ENCODE data around the gene HOMER3. TPM values are rescaled to one million over a fixed set of nuclear protein-coding genes. Genes with fewer than 3 reads are reported as not detected.

HOMER3 gene
- total RNA-seq, 1 experiment from 2014 or later = 145 TPM

DNA sequence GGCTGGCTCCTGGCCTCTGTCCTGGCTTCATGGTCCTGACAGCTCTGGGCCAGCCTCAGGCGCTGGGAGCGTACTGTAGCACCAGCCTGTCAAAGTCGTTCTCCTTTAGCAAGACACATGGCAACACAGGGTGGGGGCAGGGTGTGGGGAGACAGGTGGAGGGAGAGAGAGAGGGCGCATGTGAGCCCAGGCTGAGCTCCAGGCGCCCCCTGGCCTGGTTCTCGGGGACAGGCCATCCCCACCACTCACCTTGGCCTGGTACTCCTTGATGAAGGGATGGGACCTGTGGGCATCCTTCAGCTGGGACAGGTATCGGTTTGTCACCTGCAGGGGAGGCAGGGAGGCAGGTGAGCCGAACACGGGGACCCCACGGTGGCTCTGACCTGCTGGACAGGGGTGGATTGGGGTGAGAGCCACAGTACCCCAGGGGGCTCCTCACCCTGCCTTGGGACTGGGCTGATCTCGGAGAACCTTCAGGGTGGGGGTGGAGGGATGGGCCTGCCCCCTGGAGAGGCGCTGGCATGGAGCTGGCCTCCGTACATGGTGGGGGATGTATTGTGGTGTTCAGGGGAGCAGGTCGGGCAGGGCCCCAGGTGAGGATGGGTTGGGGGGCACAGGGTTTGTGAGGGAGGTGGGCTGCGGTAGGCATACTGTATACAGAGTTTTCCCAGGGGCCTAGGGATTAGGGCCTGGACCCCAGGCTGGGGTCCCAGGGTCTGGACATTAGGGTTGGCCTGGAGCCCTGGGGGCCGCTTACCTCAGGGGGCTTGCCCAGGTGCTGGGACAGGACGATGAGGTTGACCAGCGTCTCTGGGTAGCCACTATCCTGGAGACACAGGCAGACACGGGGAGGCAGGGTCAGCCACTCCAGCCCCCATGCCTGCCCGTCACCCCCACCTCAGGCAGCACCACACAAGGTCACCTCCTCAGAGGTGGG lies 41.1 kb downstream of the HOMER3 start:
- no peak for DNase-seq
- no peaks in the 10 kb centered on the region for H3K27me3 ChIP-seq

DNA sequence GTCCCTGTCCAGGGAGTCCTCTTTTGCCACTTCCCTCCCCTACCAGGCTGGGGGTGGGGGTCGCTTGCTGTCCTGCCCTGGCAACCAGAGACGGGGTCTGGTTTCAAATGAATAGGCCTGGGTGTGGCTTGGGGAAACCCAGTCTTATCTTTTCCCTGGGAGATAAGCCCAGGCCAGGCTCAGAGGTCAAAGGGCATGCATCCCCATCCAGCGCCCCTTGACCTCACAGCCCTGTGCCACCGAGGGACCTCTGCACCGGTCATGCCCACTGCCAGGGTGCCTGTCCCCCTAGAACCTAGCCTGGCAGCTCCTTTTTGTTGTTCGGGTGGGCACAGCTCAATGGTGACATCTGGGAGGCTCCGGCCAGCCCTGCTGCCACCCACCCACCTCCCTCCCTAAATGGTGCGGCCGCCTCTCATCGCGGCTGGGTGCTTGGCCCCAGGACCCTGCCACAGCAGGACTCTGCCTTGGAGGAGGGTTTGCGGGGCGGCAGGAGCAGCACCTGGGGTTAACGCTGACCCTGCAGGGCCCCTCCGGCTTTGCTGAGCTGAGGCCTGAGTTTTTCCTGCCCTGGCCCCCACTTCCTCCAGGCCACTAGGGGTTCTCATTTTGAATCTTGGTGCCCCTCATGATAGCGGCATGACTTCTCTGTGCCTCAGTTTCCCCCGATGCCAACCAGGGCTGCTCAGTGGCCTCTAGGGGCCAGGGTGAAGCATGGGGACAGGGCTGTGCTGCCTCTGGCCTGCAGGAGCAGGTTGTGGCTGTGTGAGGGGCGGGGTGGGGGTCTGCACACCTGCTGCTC lies 42.2 kb downstream of the HOMER3 start:
- H3K9me3 ChIP-seq = 0 out of 2 replicates have a peak, but pooled peaks cover 2% of the 10 kb centered on the region
- H3K36me3 ChIP-seq = peaks cover 50% of the 10 kb centered on the region
- no peaks in the 10 kb centered on the region for H3K27me3 ChIP-seq
- DNase-seq = no peak
- H3K4me3 ChIP-seq = no peak overlapping the region

More for the DNA sequence above, 41.1 kb downstream of the HOMER3 start:
- H3K36me3 ChIP-seq = peaks cover 61% of the 10 kb centered on the region
- 0 out of 2 replicates have a peak, but pooled peaks cover 2% of the 10 kb centered on the region for H3K9me3 ChIP-seq
- no peak overlapping the region for H3K4me3 ChIP-seq

DNA sequence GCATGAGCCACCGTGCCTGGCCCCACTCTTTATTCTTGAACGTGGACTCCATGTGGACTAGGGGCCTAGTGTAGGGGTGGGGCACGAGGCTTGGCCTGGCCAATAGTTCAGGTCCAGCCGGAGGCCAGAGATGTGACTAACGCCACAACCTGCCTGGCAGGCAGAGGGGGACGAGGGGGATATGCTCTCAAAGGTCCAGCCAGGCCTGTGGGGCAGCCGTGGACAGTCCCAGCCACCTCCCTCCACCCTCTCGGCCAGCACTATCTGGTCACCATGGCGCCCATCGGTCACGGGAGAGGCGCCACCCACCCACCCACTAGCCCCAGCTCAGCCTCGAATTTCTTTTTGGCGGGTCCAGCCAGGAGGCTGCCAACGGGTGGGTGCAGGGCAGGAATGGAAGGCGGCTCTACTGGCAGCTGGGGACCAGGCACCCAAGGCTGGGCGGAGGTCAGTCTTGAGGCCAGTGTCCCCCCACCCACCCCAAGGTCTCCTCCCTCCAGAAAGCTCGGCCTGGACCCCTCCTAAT lies 42.9 kb downstream of the HOMER3 start:
- H3K4me3 ChIP-seq = no peak overlapping the region
- H3K9me3 ChIP-seq = 0 out of 2 replicates have a peak, but pooled peaks cover 2% of the 10 kb centered on the region
- H3K27me3 ChIP-seq = no peaks in the 10 kb centered on the region
- H3K36me3 ChIP-seq = peaks cover 43% of the 10 kb centered on the region
- DNase-seq = peak; percentile 74

DNA sequence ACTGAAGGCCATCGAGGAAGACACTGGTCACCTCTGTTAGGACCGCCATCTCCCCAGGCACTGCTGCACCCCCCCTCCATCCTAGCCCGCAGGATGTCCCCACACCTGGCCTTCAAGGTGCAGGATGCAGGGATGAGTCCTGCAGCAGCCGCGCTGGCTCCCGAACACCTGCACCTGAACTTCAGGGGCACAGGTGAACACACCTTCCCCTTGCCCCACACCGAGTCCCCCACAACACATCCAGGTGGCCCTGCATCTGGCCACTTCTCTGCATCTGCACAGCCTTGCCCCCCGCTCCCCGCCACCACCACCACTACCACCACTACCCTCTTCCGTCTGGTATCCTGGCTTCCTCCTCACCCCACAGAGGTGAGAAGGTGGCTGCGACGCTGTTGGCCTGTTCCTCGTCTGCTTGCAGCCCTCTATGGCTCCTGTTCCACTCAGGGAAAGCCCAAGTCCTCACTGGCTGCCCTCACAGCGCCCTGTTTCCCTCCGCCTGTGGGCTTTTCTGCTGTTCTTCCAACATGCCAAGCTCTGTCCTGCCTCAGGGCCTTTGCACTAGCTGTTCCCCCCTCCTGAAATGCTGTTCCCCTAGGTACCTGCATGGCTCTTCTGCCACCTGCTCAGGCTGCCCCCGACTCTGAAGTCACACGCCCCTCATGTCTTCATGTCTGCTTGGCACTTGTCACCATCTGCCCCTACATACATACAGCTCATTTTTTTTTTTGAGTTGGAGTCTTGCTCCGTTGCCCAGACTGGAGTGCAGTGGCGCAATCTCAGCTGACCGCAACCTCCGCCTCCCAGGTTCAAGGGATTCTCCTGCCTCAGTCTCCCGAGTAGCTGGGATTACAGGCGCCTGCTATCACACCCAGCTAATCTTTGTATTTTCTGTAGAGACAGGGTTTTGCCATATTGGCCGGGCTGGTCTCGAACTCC lies 43.7 kb downstream of the HOMER3 start:
- Histone ChIP-seq H3K36me3 (peaks cover 39% of the 10 kb centered on the region), H3K4me3 (no peak overlapping the region), H3K27me3 (no peaks in the 10 kb centered on the region), H3K9me3 (0 out of 2 replicates have a peak, but pooled peaks cover 2% of the 10 kb centered on the region)
- DNase-seq = no peak

DNA sequence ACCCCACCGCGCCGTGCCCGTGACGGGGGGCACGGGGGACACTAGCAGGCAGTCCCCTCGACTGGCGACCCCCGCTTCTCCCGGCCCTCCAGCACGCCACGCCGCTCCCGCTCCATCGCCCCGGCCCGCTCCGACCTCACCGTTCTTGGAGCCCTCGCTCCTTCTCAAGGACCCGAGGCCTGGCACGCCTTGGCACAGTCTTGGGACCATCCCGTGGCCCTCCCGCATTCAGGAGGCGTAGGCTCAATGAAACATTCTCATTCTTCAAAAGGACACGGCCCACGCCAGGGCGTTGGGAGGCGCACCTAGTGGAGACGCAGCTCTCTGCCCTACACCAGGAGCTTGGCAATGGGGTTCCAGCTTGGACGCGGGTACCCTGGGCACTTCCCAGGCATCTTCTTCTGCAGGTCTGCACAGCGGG lies 44.6 kb downstream of the HOMER3 start:
- Histone ChIP-seq H3K36me3 (peaks cover 30% of the 10 kb centered on the region), H3K27me3 (no peaks in the 10 kb centered on the region), H3K9me3 (0 out of 2 replicates have a peak, but pooled peaks cover 2% of the 10 kb centered on the region), H3K4me3 (no peak overlapping the region; the same call in 1 of the 2 replicates)
- no peak for DNase-seq

DNA sequence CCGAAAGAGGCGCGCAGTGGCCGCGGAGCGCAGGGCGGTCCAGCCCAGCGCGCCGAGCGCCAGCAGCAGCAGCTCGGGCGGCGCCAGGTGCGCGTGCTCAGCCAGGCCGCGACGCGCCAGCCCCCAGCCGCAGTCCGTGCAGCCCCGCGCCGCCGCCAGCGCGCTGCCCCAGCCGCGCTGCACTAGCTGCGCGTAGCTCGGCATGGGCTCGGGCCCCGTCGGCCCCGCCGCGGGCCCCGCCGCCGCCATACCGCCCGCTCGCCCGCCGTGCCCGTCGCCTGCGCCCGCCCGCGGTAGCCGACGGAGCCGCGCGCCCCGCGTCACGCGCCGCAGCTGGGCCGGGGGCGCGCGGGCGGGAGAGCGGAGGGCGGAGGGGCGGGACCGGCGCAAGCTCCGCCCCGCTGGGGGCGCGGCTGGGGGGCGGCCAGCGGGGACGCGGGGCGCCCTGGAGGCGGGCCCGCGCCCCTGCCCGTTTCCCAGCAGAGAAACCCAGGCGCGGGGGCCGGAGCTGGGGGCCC lies 45.1 kb downstream of the HOMER3 start, which contains the start of gene CERS1:
TSS of gene CERS1 (minus strand) at position 335 of the 518 bp plus-strand sequence. CDS start at position 249, 86 bp downstream.
- H3K27me3 ChIP-seq = no peaks in the 10 kb centered on the region
- 0 out of 2 replicates have a peak, but pooled peaks cover 2% of the 10 kb centered on the region for H3K9me3 ChIP-seq
- DNase-seq = peak; percentile 49
- H3K4me3 ChIP-seq = peak within 1 kb of the TSS; percentile 66
- H3K36me3 ChIP-seq = peaks cover 24% of the 10 kb centered on the region

DNA sequence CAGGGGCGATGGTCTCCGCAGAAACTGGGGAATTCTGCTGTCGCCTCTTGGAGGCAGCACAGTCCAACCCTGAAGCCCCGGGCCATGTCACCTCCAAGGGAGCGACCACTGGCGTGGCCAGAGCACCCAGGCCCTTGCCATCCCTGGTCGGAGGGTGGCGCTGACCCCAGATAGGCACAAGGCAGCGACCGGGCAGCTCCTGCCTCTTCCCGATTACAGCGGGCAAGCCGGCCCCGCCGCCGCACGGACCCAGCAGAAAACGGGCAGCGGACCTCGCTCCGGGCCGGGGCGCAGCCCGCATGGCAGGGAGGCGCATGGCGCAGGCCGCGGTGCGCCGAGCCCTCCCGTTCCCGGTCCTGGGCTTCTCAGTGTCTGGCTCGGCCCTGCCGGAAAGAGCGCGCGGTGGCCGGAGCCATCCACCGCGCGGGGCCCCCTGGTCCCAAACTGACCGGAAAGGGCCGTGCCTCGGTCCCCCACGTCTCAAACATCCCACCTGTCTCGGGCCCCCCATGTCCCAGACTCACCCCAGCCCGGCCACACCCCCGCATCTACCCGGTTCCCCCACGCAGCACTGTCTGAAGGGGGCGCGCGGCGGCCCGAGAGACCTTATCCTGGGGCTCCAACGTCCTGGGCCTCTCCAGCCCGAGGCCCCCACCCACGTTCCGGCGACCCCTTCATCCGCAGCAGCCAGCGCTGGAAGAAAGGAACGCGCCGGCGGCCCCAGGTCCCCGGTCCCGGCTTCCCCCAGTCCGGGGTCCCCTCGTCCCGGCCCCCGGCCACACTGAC lies 45.8 kb downstream of the HOMER3 start:
- Histone ChIP-seq H3K36me3 (peaks cover 18% of the 10 kb centered on the region), H3K27me3 (no peaks in the 10 kb centered on the region), H3K4me3 (peak overlapping the region; percentile 66), H3K9me3 (0 out of 2 replicates have a peak, but pooled peaks cover 2% of the 10 kb centered on the region)
- DNase-seq = peak; percentile 82

DNA sequence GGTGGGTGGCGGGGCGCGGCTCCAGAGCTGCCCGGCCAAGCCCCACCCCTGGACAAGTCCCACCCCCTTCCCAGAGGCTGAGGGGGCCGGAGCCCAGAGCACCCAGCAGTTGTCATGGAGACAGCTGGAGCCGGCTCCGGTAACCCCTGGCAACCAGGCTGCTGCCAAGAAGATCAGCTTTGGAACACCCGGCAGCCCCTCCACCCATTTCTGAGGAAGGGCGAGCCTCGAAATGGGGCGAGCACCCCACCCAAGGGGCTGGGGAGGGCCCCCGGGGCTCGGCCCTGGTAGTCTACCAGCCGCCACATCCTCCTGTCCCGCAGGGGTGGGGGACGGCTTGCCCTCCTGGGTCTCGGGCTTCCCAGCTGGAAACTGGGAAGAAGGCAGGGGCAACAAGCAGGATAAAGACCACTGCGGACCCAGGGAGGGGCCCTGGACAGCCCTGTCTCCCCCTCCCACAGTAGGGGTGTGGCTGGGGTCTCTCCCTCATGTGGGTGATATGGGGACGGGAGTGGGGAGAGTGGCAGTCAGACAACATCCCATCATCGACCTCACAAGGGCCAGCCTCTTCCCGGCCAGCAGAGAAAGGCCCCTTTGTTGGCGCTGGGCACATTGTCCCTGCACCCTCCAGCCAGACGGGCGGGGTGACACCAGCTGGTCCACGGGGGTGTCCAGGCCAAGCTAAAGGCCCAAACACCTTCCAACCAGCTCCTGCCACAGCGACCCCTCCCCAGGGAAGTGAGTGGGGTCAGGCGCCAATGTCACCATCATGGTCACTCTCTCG lies 46.6 kb downstream of the HOMER3 start:
- Histone ChIP-seq H3K9me3 (0 out of 2 replicates have a peak, but pooled peaks cover 2% of the 10 kb centered on the region), H3K27me3 (no peaks in the 10 kb centered on the region), H3K36me3 (peaks cover 10% of the 10 kb centered on the region), H3K4me3 (peak overlapping the region; percentile 66)
- peak; percentile 45 for DNase-seq

DNA sequence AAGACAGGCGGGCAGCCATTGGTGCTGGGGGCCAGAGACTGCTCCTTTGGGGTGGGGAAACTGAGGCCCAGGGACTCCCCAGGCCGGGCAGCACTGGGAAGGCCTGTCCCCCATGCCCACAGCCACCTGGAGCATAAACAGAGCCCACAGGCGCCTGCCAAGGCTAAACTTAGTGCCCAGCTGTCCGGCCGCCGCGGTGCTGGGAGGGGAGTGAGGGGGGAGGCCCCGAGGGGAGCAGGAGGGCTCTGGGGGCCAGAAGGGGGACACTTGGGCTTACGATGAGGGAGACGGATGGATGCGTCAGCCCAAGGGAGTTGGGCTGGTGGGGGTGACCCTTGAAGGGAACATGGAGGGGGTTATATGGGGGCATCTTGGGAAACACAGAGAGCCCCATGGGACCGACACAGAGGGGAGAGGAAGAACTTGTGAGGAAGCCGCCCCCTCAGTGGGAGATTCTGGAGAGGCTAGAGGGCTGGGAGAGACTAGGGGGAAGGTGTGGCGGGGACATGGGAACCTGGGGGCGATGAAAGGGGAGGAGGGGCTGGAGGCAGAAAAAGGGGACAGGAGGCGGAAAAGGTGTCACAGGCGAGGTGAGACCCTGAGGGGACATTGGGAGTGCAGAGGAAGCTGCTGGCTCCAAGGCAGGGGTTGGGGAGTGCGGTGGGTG lies 47.3 kb downstream of the HOMER3 start:
- no peak for DNase-seq
- Histone ChIP-seq H3K4me3 (no peak overlapping the region), H3K36me3 (peaks cover 3% of the 10 kb centered on the region), H3K27me3 (no peaks in the 10 kb centered on the region), H3K9me3 (0 out of 2 replicates have a peak, but pooled peaks cover 2% of the 10 kb centered on the region)

DNA sequence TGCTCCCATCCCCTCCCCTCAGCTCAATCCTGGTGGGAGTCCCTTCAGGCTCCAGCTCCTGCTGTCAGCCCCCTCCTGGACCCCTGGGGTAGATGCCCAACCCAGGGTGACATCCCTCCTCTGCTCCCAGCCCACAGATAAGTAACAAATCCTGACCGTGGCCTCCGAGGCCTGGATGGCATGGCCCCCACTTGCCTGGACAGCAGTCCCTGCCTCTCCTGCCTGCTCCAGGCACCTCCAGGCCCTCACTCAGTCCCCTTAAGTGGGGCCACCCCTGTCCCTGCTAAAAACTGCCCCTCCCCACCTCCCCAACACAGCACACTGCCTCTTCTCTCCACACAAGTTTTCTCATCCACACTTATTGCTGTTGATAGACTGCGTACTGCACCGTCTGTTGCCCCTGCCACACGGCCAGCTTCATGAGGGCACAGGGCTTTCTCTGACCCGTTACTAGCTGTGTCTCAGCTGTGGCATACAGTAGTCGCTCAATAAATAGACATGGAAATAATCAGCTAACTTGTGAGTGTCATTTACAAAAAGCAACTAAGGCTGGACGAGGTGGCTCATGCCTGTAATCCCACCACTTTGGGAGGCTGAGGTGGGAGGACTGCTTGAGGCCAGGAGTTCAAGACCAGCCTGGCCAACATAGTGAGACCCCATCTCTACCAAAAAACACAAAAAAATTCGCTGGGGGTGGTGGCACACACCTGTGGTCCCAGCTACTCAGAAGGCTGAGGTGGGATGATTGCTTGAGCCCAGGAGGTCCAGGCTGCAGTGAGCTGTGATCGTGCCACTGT lies 50.9 kb downstream of the HOMER3 start:
- no peaks in the 10 kb centered on the region for H3K27me3 ChIP-seq
- no peak overlapping the region for H3K4me3 ChIP-seq
- no peaks in the 10 kb centered on the region for H3K9me3 ChIP-seq
- DNase-seq = no peak
- H3K36me3 ChIP-seq = peaks cover 10% of the 10 kb centered on the region; the same call in 1 of the 2 replicates

DNA sequence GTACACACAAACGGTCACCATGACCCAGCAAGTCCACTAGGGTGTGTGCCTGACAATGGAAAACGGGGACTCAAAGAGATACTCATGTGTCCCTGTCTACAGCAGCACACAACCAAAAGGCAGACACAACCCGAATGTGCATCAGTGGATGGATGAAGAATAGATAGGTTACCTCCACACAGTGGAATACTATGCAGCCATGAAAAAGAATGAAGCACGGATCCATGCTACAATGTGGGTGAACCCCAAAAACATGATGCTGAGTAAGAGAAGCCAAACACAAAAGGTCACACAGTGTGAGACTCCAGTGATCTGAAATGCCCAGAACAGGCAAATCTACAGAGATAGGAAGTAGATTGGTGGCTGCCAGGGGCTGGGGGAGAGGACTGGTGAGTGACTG lies 54.0 kb downstream of the HOMER3 start:
- Histone ChIP-seq H3K9me3 (no peaks in the 10 kb centered on the region), H3K27me3 (no peaks in the 10 kb centered on the region), H3K4me3 (no peak overlapping the region), H3K36me3 (peaks cover 17% of the 10 kb centered on the region)
- no peak for DNase-seq

DNA sequence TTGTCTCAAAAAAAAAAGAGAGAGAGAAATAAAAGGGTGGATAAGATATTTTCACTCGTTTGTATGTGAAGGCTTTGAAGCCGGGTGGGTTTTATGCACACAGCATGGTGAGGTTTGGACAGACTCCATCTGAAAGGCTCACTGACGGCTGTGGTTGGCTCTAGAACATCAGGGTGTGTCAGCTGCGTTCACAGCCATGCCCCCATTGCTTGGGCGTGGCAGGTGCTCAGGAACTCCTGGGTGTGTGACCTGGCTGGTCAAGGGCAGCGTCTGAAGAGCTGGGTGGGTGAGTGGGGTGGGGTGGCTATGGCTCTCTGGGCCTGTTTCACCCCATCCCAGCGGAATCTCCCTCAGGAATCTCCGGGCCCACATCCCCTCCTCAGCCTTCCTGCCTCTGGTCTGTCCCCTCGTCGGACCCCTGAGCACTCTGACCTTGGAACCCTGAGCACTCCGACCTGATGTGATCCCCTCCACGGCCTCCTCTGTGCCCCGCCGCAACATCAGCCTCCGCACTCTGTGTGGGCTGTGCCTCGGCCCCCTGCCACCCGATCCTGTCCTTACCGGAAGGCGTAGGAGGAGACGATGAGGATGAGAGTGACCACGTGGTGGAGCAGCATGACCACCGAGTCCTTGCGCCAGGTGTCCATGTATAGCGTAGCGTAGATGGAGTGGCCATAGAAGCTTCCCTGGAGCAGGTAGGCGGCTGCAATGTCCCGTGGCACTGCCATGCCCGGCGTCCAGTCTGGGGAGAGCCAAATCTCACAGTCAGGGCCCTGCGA lies 57.3 kb downstream of the HOMER3 start:
- H3K4me3 ChIP-seq = no peak overlapping the region
- DNase-seq = no peak
- H3K27me3 ChIP-seq = no peaks in the 10 kb centered on the region
- peaks cover 5% of the 10 kb centered on the region for H3K9me3 ChIP-seq
- peaks cover 38% of the 10 kb centered on the region for H3K36me3 ChIP-seq

Data from MG63 (cell line).